Activated CD4-positive, alpha-beta T cell treated with anti-CD3 and anti-CD28 coated beads for 4 hours (primary cell): Measurements from ENCODE around the gene CLIP1.

ENCODE experiments used
- DNase-seq, 2 donors: peaks; one replicate each; pipeline ENCODE4 v3.0.0-alpha.2; 2020

The CLIP1 gene

GRCh38 chr12:122354958-122355641 lies 67.4 kb downstream of the CLIP1 start:
- DNase-seq, result no peak

- DNase-seq, result no peak
Observed at GRCh38 chr12:122352394-122352793, 70.1 kb downstream of the CLIP1 start.

- no peak for DNase-seq
Observed at GRCh38 chr12:122350141-122350848, 72.2 kb downstream of the CLIP1 start.

- DNase-seq, result no peak
Observed at GRCh38 chr12:122349078-122349477, 73.4 kb downstream of the CLIP1 start.

GRCh38 chr12:122348505-122348904 lies 74.0 kb downstream of the CLIP1 start:
- DNase-seq, result no peak

DNA sequence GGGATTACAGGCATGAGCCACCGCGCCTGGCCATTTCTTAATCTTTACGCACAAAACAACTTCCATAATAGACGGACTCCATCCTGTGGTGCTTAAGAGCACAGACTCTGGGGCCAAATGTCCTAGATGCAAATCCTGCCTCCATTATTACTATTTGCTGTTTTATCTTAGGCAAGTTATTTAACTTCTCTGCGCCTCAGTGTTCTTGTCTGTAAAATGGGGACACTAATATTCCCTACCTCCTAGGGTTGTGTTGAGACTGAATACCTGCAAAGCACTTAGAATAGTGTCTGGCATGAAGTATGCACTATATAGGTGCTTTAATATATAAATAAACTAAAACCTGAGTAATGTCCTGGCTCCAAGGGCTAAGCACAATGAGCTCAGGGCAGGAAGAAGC lies 76.4 kb downstream of the CLIP1 start:
- DNase-seq, result no peak

DNA sequence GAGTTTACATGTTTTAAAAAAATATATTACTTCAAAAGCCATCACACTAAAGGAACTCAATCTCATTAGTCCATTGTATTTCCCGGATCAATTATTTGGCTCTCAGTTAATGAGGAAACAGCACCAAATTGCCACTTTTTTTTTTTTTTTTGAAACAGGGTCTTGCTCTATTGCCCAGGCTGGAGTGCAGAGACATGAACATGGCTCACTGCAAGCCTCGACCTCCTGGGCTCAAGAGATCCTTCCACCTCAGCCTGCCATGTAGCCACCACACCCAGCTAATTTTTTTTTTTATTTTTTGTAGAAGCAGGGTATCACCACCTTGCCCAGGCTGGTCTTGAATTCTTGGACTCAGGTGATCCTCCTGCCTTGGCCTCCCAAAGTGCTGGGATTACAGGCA lies 77.4 kb downstream of the CLIP1 start:
- no peak for DNase-seq

- peak; percentile 39 to 45 for DNase-seq
Observed at GRCh38 chr12:122336015-122336946, 86.2 kb downstream of the CLIP1 start.

DNA sequence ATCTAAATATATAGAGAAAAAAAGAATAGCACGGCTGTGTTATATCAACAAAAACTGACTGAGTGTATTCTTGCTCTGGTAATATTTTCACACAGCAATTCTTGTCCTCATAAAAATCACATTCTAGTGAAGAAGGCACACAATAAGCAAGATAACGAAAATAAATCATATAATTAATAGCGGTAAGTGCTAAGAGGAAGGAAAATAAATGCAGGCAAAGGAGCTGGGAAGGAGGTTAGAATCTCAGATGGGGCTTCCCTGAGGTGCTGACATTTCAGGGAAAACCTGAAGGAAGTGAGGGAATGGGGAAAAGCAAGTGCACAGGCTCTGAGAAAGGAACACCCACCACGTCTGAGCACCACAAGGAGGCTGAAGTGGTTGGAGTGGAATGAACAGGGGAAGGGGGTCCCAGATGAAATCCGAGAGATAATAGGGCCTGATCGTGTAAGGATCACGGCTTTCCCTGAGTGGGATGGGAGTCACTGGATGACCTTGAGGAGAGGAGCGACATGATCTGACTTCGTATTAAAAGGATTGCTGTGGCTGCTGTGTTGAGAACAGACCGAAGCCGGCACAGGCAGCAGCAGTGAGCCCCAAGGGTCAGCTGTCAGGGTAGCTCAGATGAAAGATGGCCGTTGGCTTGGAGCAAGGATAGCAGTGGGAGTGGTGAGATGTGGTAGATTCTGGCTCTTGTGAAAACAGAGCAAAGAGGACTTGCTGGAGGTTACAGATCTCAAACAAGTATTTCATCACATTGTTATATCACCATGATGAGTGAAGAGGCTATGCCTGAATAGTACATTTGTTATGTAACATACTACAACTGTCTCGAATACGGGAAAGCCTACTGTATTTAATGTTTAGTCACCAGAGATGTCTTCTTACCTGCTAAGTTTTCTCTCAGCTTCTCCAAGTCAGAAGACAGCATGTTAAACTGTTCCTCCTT lies 89.1 kb downstream of the CLIP1 start:
- no peak for DNase-seq

DNA sequence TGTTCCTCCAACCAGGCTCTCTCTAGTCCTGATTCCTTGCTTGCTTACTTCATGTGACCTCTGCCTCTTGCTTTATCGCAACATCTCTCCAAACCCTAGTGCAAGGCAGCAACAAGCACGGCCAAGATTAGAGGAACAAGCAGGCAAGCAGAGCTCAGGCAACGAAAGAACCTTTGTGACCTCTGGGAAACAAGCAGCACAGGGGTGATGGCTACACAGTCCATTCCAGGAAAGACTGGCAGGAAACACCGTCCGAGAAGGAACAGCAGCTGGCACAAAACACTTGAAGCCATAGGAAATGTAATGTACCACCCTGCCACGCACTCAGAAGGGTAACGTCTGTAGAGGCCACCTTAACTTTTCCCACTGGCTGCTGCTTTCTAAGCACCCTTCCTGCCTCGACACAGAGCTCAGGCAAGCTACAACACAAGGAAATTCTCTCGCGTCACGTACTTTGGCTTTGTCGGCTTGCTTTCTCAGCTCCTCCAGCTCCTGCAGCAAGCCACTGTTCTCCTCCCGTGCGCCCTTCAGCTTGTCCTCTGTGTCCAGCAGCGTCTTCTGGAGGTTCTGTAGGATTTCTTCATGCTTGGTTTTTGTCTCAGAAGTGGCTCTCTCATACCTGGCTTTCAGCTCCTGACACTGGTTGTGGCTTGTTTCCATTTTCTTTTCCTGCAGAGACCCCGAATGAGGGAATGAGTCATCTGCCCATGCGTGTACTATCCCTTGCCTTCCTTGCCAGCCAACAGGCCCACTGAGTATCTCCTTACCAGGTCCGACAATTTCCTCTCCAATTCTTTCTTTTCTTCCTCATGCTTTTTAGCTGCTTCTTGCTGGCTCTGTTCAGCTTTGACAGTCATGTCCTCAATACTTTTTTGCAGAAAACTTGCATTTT lies 94.7 kb downstream of the CLIP1 start:
- no peak for DNase-seq

GRCh38 chr12:122327014-122327413 lies 95.5 kb downstream of the CLIP1 start:
- DNase-seq, result no peak

GRCh38 chr12:122326586-122326985 lies 95.9 kb downstream of the CLIP1 start:
- DNase-seq, result no peak

GRCh38 chr12:122323311-122324019 lies 99.0 kb downstream of the CLIP1 start:
- DNase-seq, result no peak

DNA sequence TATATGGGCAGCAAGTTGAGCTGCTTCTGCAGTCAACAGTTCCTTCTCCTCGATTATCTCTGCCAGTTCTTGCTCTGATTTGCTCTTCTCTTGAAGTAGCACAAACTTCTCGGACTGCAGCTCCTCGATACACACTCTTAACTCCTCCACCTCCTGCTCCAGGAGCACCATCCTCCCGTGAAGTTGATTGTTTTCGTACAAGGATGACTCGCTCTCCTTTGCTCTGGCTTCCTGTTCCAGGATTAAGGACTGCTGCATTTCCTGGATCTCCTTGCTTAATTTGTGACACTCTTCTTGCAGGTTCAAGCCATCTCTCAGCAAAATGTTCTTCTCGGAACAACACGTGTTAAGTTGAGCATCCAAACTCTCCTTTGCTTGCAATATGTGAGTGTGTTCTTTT lies 100.0 kb downstream of the CLIP1 start:
- no peak for DNase-seq

GRCh38 chr12:122318607-122319605 lies 103.6 kb downstream of the CLIP1 start:
- no peak for DNase-seq

GRCh38 chr12:122312926-122313325 lies 109.5 kb downstream of the CLIP1 start:
- no peak for DNase-seq

GRCh38 chr12:122311696-122312095 lies 110.8 kb downstream of the CLIP1 start:
- no peak for DNase-seq

DNA sequence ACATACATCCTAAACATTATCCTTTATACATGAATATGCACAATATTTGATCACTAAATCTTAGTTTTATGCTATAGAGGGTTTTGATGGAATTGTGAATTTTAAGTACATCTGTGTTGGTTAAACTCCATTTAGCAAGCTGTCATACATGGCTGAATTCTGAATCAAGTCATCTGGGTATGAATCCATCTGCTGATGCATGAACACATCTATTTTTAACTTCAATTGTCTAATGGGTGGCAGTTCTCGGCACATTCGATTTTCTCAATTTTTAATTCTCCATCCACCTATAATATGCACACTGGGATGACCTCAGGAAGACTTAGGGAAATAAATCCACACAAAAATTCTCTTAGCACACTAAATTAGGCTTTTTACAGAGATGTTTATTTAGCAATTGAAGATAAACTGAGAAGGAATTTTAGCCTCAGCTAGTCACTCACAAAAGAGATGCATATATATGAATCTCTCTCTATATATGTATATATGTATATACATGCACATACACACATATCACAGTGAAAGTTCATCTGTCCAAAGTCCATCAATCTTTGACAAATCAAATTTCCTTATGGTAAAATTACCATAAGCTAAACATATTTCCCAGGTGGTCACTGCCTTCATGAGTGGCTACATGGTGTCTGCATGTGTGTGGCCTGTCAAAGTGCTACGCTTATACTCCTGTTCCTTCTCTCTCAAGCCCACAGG lies 111.7 kb downstream of the CLIP1 start:
- DNase-seq, result no peak
